Measurements from ENCODE around the gene MED9. TPM values are rescaled to one million over a fixed set of nuclear protein-coding genes. Genes with fewer than 3 reads are reported as not detected.

MED9 gene
- total and polyA plus RNA-seq, 9 of the 15 experiments (the other 6 are each of a cell fraction or from before 2014, with no cell fraction given), result 2.2 to 15.8 (median 12.7) TPM

GRCh38 chr17:17476865-17477467 lies at the start of gene MED9 (continued):
- TF ChIP-seq IFI16 (CRISPR knock-in tag; IDR thresholded peaks at IDR 0.05), result no peak
- no peak for TF ChIP-seq CTCFL (IDR thresholded peaks at IDR 0.05; ENCODE audit: borderline replicate concordance, insufficient read depth, low read depth, low read length, poor library complexity, severe bottlenecking)
- TF ChIP-seq NFE2L1 (tag; IDR thresholded peaks at IDR 0.05; ENCODE audit: borderline replicate concordance, low read depth), result no peak
- TF ChIP-seq, protein P1, sequence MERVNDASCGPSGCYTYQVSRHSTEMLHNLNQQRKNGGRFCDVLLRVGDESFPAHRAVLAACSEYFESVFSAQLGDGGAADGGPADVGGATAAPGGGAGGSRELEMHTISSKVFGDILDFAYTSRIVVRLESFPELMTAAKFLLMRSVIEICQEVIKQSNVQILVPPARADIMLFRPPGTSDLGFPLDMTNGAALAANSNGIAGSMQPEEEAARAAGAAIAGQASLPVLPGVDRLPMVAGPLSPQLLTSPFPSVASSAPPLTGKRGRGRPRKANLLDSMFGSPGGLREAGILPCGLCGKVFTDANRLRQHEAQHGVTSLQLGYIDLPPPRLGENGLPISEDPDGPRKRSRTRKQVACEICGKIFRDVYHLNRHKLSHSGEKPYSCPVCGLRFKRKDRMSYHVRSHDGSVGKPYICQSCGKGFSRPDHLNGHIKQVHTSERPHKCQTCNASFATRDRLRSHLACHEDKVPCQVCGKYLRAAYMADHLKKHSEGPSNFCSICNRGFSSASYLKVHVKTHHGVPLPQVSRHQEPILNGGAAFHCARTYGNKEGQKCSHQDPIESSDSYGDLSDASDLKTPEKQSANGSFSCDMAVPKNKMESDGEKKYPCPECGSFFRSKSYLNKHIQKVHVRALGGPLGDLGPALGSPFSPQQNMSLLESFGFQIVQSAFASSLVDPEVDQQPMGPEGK (CRISPR knock-in tag; IDR thresholded peaks at IDR 0.05; ENCODE audit: borderline replicate concordance), result no peak
- peak in 1 of 2 experiments; percentile 72; a peak in 1 of 4 replicates for TF ChIP-seq TBL1XR1 (IDR thresholded peaks at IDR 0.05; ENCODE audit: low read length in 2 of 2)
- TF ChIP-seq, protein P2, sequence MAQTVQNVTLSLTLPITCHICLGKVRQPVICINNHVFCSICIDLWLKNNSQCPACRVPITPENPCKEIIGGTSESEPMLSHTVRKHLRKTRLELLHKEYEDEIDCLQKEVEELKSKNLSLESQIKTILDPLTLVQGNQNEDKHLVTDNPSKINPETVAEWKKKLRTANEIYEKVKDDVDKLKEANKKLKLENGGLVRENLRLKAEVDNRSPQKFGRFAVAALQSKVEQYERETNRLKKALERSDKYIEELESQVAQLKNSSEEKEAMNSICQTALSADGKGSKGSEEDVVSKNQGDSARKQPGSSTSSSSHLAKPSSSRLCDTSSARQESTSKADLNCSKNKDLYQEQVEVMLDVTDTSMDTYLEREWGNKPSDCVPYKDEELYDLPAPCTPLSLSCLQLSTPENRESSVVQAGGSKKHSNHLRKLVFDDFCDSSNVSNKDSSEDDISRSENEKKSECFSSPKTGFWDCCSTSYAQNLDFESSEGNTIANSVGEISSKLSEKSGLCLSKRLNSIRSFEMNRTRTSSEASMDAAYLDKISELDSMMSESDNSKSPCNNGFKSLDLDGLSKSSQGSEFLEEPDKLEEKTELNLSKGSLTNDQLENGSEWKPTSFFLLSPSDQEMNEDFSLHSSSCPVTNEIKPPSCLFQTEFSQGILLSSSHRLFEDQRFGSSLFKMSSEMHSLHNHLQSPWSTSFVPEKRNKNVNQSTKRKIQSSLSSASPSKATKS (CRISPR knock-in tag; IDR thresholded peaks at IDR 0.05), result no peak
- no peak for TF ChIP-seq ZFPM2 (CRISPR knock-in tag; IDR thresholded peaks at IDR 0.05)
- 0 out of 2 replicates have a peak, but pooled peaks have one; percentile 19 for TF ChIP-seq PRMT5 (CRISPR knock-in tag; IDR thresholded peaks at IDR 0.05)
- no peak for TF ChIP-seq HMGXB4 (CRISPR knock-in tag; IDR thresholded peaks at IDR 0.05)
- peak; percentile 18 for TF ChIP-seq HMGN3 (IDR thresholded peaks at IDR 0.05; ENCODE audit: borderline replicate concordance, extremely low read depth, insufficient read length, low read depth, low read length)
- TF ChIP-seq ZBTB11 (CRISPR knock-in tag; IDR thresholded peaks at IDR 0.05), result no peak
- TF ChIP-seq, protein P3, sequence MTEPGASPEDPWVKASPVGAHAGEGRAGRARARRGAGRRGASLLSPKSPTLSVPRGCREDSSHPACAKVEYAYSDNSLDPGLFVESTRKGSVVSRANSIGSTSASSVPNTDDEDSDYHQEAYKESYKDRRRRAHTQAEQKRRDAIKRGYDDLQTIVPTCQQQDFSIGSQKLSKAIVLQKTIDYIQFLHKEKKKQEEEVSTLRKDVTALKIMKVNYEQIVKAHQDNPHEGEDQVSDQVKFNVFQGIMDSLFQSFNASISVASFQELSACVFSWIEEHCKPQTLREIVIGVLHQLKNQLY (CRISPR knock-in tag; conservative IDR thresholded peaks at IDR 0.05), result no peak

Measured in K562 (cell line).